ENCODE data around the gene KRTAP9-9. TPM values are rescaled to one million over a fixed set of nuclear protein-coding genes. Genes with fewer than 3 reads are reported as not detected.
"Not testable (repeated sequence)": the region's sequence is repeated elsewhere in the genome, so short reads cannot be mapped to it uniquely, and the experiment has no call there.

The KRTAP9-9 gene
- not detected for polyA plus RNA-seq (2012; ENCODE audit: low read depth, missing spikeins)

DNA sequence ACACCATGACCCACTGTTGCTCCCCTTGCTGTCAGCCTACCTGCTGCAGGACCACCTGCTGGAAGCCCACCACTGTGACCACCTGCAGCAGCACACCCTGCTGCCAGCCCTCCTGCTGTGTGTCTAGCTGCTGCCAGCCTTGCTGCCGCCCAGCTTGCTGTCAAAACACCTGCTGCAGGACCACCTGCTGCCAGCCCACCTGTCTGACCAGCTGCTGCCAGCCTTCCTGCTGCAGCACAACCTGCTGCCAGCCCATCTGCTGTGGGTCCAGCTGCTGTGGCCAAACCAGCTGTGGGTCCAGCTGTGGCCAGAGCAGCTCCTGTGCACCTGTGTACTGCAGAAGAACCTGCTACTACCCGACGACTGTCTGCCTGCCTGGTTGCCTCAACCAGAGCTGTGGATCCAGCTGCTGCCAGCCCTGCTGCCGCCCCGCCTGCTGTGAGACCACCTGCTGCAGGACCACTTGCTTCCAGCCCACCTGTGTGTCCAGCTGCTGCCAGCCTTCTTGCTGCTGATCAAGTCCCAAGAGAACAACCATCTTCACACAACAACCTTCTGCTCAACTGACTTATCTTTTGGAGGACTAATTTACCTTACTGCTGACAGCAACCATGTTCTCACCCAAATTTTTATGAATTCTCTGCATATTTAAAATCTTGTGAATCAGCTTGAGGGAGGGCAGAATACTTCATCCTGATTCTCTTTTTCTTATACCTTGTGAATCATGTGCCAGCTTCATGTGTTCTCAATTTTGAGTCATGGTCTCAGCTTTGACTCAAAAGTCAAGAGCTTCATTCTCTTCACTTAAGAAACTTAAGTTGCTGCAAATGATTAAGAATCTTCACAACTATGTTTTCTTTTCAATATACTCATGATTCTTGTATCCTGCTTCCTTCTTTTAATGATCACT is at the start of gene KRTAP9-9:
Gene KRTAP9-9, plus strand, starts transcription at position 4 of the 910 bp plus-strand sequence.
- DNase-seq (ENCODE audit: insufficient read length, low spot score); FAIRE-seq: not testable (repeated sequence)

GRCh38 chr17:41211845-41212466 is 43.2 kb upstream of the KRTAP9-9 start:
- DNase-seq (ENCODE audit: insufficient read length, low spot score) (no peak), FAIRE-seq (no peak)
- TF ChIP-seq PAX5 (IDR thresholded peaks at IDR 0.05; ENCODE audit: insufficient read depth, low read length, severe bottlenecking) (no peak), POU2F2 (IDR thresholded peaks at IDR 0.05; ENCODE audit: low read depth, low read length) (no peak), TAF1 (IDR thresholded peaks at IDR 0.05; ENCODE audit: low read depth, low read length) (no peak), SPI1 (IDR thresholded peaks at IDR 0.05; ENCODE audit: low read depth, low read length) (no peak), POLR2A (IDR thresholded peaks at IDR 0.05; ENCODE audit: low read depth, low read length) (no peak), POLR2AphosphoS5 (IDR thresholded peaks at IDR 0.05; ENCODE audit: low read depth, low read length) (no peak)

DNA sequence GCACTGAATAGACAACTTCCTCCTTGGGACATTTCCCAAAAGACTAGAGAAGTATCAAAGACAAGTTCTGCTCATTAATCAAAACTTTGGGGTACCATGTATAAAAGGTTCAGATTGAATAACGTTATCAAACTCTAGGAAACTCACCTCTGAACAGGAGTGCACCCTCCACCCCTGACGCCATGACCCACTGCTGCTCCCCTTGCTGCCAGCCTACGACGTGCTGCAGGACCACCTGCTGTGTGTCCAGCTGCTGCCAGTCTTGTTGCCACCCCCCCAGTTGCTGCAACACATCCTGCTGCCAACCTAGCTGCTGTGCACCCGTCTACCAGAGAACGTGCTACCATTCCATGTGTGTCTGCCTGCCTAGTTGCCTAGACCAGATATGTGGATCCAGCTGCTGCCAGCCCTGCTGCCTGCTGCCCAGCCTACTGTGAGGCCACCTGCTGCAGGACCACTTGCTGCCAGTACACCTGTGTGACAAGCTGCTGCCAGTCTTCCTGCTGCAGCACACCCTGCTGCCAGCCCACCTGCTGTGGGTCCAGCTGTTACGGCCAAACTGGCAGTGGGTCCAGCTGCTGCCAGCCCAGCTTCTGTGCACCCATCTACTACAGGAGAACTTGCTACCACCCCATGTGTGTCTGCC is 42.5 kb upstream of the KRTAP9-9 start:
- DNase-seq (ENCODE audit: insufficient read length, low spot score) (no peak), FAIRE-seq (no peak)
- TF ChIP-seq POU2F2 (IDR thresholded peaks at IDR 0.05; ENCODE audit: low read depth, low read length) (no peak), PAX5 (IDR thresholded peaks at IDR 0.05; ENCODE audit: insufficient read depth, low read length, severe bottlenecking) (no peak), POLR2A (IDR thresholded peaks at IDR 0.05; ENCODE audit: low read depth, low read length) (no peak), TAF1 (IDR thresholded peaks at IDR 0.05; ENCODE audit: low read depth, low read length) (no peak), POLR2AphosphoS5 (IDR thresholded peaks at IDR 0.05; ENCODE audit: low read depth, low read length) (no peak), SPI1 (IDR thresholded peaks at IDR 0.05; ENCODE audit: low read depth, low read length) (no peak)

- DNase-seq (ENCODE audit: insufficient read length, low spot score) = no peak
- no peak for FAIRE-seq
- TF ChIP-seq TAF1 (IDR thresholded peaks at IDR 0.05; ENCODE audit: low read depth, low read length) (no peak), PAX5 (IDR thresholded peaks at IDR 0.05; ENCODE audit: insufficient read depth, low read length, severe bottlenecking) (no peak), SPI1 (IDR thresholded peaks at IDR 0.05; ENCODE audit: low read depth, low read length) (no peak), POLR2AphosphoS5 (IDR thresholded peaks at IDR 0.05; ENCODE audit: low read depth, low read length) (no peak), POU2F2 (IDR thresholded peaks at IDR 0.05; ENCODE audit: low read depth, low read length) (no peak), POLR2A (IDR thresholded peaks at IDR 0.05; ENCODE audit: low read depth, low read length) (no peak)
Measured at GRCh38 chr17:41215681-41216080, 39.5 kb upstream of the KRTAP9-9 start.

DNA sequence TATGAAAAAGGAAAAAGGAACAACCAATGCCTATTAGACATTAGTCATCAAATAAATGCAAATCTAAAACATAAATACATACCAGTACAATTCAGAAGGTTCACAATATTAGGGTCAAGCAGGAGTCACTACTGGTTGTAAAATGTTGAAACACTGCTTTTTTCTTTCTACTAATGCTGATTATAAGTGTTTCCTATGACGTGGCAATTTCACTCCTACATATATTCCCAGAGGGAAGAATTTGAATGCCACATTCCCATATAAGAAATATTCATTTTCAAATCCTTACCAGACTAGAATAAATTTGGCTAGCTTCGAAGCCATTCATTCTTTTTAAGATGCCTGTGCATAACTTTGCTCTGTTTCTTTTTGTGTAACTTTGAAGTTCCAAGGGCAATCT is 31.4 kb upstream of the KRTAP9-9 start:
- TF ChIP-seq TAF1 (IDR thresholded peaks at IDR 0.05; ENCODE audit: low read depth, low read length) (no peak), PAX5 (IDR thresholded peaks at IDR 0.05; ENCODE audit: insufficient read depth, low read length, severe bottlenecking) (no peak), POLR2AphosphoS5 (IDR thresholded peaks at IDR 0.05; ENCODE audit: low read depth, low read length) (no peak), SPI1 (IDR thresholded peaks at IDR 0.05; ENCODE audit: low read depth, low read length) (no peak), POU2F2 (IDR thresholded peaks at IDR 0.05; ENCODE audit: low read depth, low read length) (no peak), POLR2A (IDR thresholded peaks at IDR 0.05; ENCODE audit: low read depth, low read length) (no peak)
- FAIRE-seq = no peak
- DNase-seq (ENCODE audit: insufficient read length, low spot score) = no peak

- DNase-seq (ENCODE audit: insufficient read length, low spot score) = no peak
- no peak for TF ChIP-seq PAX5 (IDR thresholded peaks at IDR 0.05; ENCODE audit: insufficient read depth, low read length, severe bottlenecking)
- no peak for TF ChIP-seq TAF1 (IDR thresholded peaks at IDR 0.05; ENCODE audit: low read depth, low read length)
- TF ChIP-seq POU2F2 (IDR thresholded peaks at IDR 0.05; ENCODE audit: low read depth, low read length) = no peak
- TF ChIP-seq POLR2A (IDR thresholded peaks at IDR 0.05; ENCODE audit: low read depth, low read length) = no peak
- no peak for TF ChIP-seq SPI1 (IDR thresholded peaks at IDR 0.05; ENCODE audit: low read depth, low read length)
- no peak for TF ChIP-seq POLR2AphosphoS5 (IDR thresholded peaks at IDR 0.05; ENCODE audit: low read depth, low read length)
- no peak for FAIRE-seq
Measured at GRCh38 chr17:41226051-41226450, 29.1 kb upstream of the KRTAP9-9 start.

DNA sequence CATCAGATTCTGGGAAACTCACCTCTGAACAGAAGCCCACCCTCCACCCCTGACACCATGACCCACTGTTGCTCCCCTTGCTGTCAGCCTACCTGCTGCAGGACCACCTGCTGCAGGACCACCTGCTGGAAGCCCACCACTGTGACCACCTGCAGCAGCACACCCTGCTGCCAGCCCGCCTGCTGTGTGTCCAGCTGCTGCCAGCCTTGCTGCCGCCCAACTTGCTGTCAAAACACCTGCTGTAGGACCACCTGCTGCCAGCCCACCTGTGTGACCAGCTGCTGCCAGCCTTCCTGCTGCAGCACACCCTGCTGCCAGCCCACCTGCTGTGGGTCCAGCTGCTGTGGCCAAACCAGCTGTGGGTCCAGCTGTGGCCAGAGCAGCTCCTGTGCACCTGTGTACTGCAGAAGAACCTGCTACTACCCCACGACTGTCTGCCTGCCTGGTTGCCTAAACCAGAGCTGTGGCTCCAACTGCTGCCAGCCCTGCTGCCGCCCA is 28.5 kb upstream of the KRTAP9-9 start, which contains the start of gene KRTAP9-2:
Gene KRTAP9-2, plus strand, starts transcription at position 51 of the 498 bp plus-strand sequence. Its CDS starts 7 bp downstream, at position 58.
- not testable (repeated sequence) for DNase-seq (ENCODE audit: insufficient read length, low spot score); FAIRE-seq

GRCh38 chr17:41230094-41230493 is 25.1 kb upstream of the KRTAP9-9 start:
- TF ChIP-seq SPI1 (IDR thresholded peaks at IDR 0.05; ENCODE audit: low read depth, low read length) = no peak
- TF ChIP-seq POU2F2 (IDR thresholded peaks at IDR 0.05; ENCODE audit: low read depth, low read length) = no peak
- no peak for TF ChIP-seq POLR2AphosphoS5 (IDR thresholded peaks at IDR 0.05; ENCODE audit: low read depth, low read length)
- TF ChIP-seq POLR2A (IDR thresholded peaks at IDR 0.05; ENCODE audit: low read depth, low read length) = no peak
- no peak for TF ChIP-seq TAF1 (IDR thresholded peaks at IDR 0.05; ENCODE audit: low read depth, low read length)
- no peak for TF ChIP-seq PAX5 (IDR thresholded peaks at IDR 0.05; ENCODE audit: insufficient read depth, low read length, severe bottlenecking)
- FAIRE-seq (no peak), DNase-seq (ENCODE audit: insufficient read length, low spot score) (no peak)

DNA sequence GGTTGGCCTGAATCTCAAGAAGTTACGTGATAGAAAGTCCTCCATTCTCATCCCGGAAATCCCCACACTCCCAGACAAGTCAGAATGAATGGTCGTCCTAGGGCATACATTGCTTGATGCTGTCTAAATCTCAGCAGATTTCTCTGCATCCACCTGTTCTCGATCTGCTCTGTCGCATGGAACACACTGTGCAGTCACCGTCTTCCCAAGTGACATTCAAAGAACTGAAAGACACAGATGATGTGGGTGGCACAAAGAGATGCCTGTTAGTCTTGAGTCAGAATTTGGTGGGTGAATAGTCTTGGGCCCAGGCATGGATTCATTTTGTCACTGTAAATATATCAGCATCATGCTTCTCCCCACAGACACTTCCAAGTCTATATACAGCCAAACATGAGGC is 23.5 kb upstream of the KRTAP9-9 start:
- FAIRE-seq (no peak), DNase-seq (ENCODE audit: insufficient read length, low spot score) (no peak)
- no peak for TF ChIP-seq POLR2A (IDR thresholded peaks at IDR 0.05; ENCODE audit: low read depth, low read length)
- no peak for TF ChIP-seq SPI1 (IDR thresholded peaks at IDR 0.05; ENCODE audit: low read depth, low read length)

DNA sequence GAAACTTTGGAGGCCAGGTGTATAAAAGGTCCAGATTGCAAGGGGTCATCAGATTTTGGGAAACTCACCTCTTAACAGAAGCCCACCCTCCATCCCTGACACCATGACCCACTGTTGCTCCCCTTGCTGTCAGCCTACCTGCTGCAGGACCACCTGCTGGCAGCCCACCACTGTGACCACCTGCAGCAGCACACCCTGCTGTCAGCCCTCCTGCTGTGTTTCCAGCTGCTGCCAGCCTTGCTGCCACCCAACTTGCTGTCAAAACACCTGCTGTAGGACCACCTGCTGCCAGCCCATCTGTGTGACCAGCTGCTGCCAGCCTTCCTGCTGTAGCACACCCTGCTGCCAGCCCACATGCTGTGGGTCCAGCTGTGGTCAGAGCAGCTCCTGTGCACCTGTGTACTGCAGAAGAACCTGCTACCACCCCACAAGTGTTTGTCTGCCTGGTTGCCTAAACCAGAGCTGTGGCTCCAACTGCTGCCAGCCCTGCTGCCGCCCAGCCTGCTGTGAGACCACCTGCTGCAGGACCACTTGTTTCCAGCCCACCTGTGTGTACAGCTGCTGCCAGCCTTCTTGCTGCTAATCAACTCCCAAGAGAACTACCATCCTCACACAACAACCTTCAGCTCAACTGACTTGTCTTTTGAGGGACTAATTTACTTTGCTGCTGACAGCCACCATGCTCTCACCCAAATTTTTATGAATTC is 22.6 kb upstream of the KRTAP9-9 start, which contains the start of gene KRTAP9-3:
Gene KRTAP9-3, plus strand, starts transcription at position 51 of the 707 bp plus-strand sequence. Its CDS starts 53 bp downstream, at position 104.
- FAIRE-seq; DNase-seq (ENCODE audit: insufficient read length, low spot score): not testable (repeated sequence)

GRCh38 chr17:41237116-41237515 is 18.1 kb upstream of the KRTAP9-9 start:
- not testable (repeated sequence) for FAIRE-seq; DNase-seq (ENCODE audit: insufficient read length, low spot score)

DNA sequence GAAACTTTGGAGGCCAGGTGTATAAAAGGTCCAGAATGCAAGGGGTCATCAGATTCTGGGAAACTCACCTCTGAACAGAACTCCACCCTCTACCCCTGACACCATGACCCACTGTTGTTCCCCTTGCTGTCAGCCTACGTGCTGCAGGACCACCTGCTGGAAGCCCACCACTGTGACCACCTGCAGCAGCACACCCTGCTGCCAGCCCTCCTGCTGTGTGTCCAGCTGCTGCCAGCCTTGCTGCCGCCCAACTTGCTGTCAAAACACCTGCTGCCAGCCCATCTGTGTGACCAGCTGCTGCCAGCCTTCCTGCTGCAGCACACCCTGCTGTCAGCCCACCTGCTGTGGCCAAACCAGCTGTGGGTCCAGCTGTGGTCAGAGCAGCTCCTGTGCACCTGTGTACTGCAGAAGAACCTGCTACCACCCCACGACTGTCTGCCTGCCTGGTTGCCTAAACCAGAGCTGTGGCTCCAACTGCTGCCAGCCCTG is 17.2 kb upstream of the KRTAP9-9 start, which contains the start of gene KRTAP9-8:
Gene KRTAP9-8, plus strand, starts transcription at position 51 of the 489 bp plus-strand sequence. Its CDS starts 53 bp downstream, at position 104.
- not testable (repeated sequence) for DNase-seq (ENCODE audit: insufficient read length, low spot score); FAIRE-seq

GRCh38 chr17:41246995-41247787 is 8.0 kb upstream of the KRTAP9-9 start:
- not testable (repeated sequence) for DNase-seq (ENCODE audit: insufficient read length, low spot score); FAIRE-seq

All from GM12891 (cell line).